ENCODE data around the gene YRDC. TPM values are rescaled to one million over a fixed set of nuclear protein-coding genes. Genes with fewer than 3 reads are reported as not detected.

YRDC gene
- total and polyA plus RNA-seq, 9 of the 15 experiments (the other 6 are each of a cell fraction or from before 2014, with no cell fraction given), result 11.1 to 58.5 (median 49.8) TPM

GRCh38 chr1:37764414-37764825 is 43.6 kb downstream of the YRDC start (continued):
- TF ChIP-seq MNT (conservative IDR thresholded peaks at IDR 0.05) (peak in 1 of 2 experiments; percentile 85; a peak in 2 of 4 replicates), ELF4 (CRISPR knock-in tag; IDR thresholded peaks at IDR 0.05) (0 out of 2 replicates have a peak, but pooled peaks have one; percentile 14), ZNF24 (IDR thresholded peaks at IDR 0.05) (0 out of 2 replicates have a peak, but pooled peaks have one; percentile 44), ZFX (CRISPR knock-in tag; IDR thresholded peaks at IDR 0.05) (peak; percentile 53), E2F6 (IDR thresholded peaks at IDR 0.05; ENCODE audit: borderline replicate concordance in 1 of 2, extremely low read depth in 1 of 2, insufficient read depth in 1 of 2, insufficient read length in 1 of 2, low read depth in 1 of 2, low read length in 1 of 2, poor library complexity in 1 of 2, severe bottlenecking in 1 of 2) (peak in 1 of 2 experiments; percentile 20), STAT5A (IDR thresholded peaks at IDR 0.05; ENCODE audit: borderline replicate concordance, low read length) (no peak), ZNF584 (CRISPR knock-in tag; IDR thresholded peaks at IDR 0.05; ENCODE audit: low read depth) (peak; percentile 79), POLR2G (IDR thresholded peaks at IDR 0.05; ENCODE audit: low read depth, low read length) (no peak), VEZF1 (CRISPR knock-in tag; IDR thresholded peaks at IDR 0.05) (peak; percentile 56; the same call in 1 of the 2 replicates), SMAD4 (CRISPR knock-in tag; conservative IDR thresholded peaks at IDR 0.05) (peak; percentile 86), HCFC1 (IDR thresholded peaks at IDR 0.05; ENCODE audit: low read depth, low read length) (peak; percentile 21; the same call in 1 of the 2 replicates), ZNF121 (CRISPR knock-in tag; conservative IDR thresholded peaks at IDR 0.05) (peak; percentile 63), ZNF668 (CRISPR knock-in tag; IDR thresholded peaks at IDR 0.05) (0 out of 2 replicates have a peak, but pooled peaks have one; percentile 39), FOXP4 (CRISPR knock-in tag; IDR thresholded peaks at IDR 0.05; ENCODE audit: borderline replicate concordance) (peak; percentile 99), ETV6 (IDR thresholded peaks at IDR 0.05; ENCODE audit: borderline replicate concordance in 1 of 2, low read depth in 2 of 2, low read length in 1 of 2) (no peak), ETV6 (CRISPR knock-in tag; IDR thresholded peaks at IDR 0.05; ENCODE audit: borderline replicate concordance) (peak; percentile 98), FOXJ2 (tag; IDR thresholded peaks at IDR 0.05) (peak; percentile 53; the same call in 1 of the 2 replicates), MED1 (CRISPR knock-in tag; IDR thresholded peaks at IDR 0.05; ENCODE audit: borderline replicate concordance) (peak; percentile 86; the same call in 1 of the 2 replicates), USF1 (CRISPR knock-in tag; IDR thresholded peaks at IDR 0.05) (peak; percentile 67), GTF2B (IDR thresholded peaks at IDR 0.05; ENCODE audit: extremely low read depth, insufficient read length) (no peak)
